Activated CD8-positive, alpha-beta T cell treated with anti-CD3 and anti-CD28 coated beads, Interleukin-2, amount 10 ng/mL, durations not matched to agents 7 days and 5 days (primary cell): ENCODE measurements around the gene PLXNA4. TPM values are rescaled to one million over a fixed set of nuclear protein-coding genes. Genes with fewer than 3 reads are reported as not detected.
A peak's percentile ranks its signal among the peaks of the same experiment; 100 is the strongest.

Source experiments
- ATAC-seq: fragments of 150-1000 bp; cut with Tn5 transposase; one replicate; pipeline ENCODE4 v1.10.0; 2021; ENCODE audit warnings: moderate library complexity
- CTCF ChIA-PET: fragments of 350-600 bp; sonication (Branson Sonifier 250); formaldehyde crosslinking; loops from one replicate; lab custom pipeline; 2021; ENCODE audit warnings: antibody characterized with exemption; lab: Charles Lee
- POLR2A ChIA-PET: fragments of 350-600 bp; sonication (Branson Sonifier 250); formaldehyde crosslinking; loops from one replicate; lab custom pipeline; 2021; ENCODE audit warnings: antibody characterized with exemption; lab: Charles Lee
- DNase-seq: peaks from one replicate; pipeline ENCODE4 v3.0.0-alpha.2; 2020
- H3K27ac Mint-ChIP-seq: one replicate; pipeline ENCODE4 v1.8.0; 2021; ENCODE audit warnings: mild to moderate bottlenecking, mixed read lengths
- H3K27me3 Mint-ChIP-seq: one replicate; pipeline ENCODE4 v1.8.0; 2021; ENCODE audit warnings: low read depth, mixed read lengths
- H3K36me3 Mint-ChIP-seq: one replicate; pipeline ENCODE4 v1.8.0; 2021; ENCODE audit warnings: low read depth, mixed read lengths
- H3K4me1 Mint-ChIP-seq: one replicate; pipeline ENCODE4 v1.8.0; 2021; ENCODE audit warnings: low read depth, mixed read lengths
- H3K4me3 Mint-ChIP-seq: one replicate; pipeline ENCODE4 v1.8.0; 2021; ENCODE audit warnings: mild to moderate bottlenecking, mixed read lengths
- H3K9me3 Mint-ChIP-seq: one replicate; pipeline ENCODE4 v1.8.0; 2022; ENCODE audit warnings: mixed read lengths; ENCODE audit not compliant: insufficient read depth
- total RNA-seq, 2 experiments: library from RNA; stranded (reverse); gene quantifications; one replicate each; pipeline ENCODE4 v1.2.3, GENCODE V29; 2021

Gene PLXNA4
- total RNA-seq, 2 experiments from 2014 or later: 45.4 to 47.2 TPM

DNA sequence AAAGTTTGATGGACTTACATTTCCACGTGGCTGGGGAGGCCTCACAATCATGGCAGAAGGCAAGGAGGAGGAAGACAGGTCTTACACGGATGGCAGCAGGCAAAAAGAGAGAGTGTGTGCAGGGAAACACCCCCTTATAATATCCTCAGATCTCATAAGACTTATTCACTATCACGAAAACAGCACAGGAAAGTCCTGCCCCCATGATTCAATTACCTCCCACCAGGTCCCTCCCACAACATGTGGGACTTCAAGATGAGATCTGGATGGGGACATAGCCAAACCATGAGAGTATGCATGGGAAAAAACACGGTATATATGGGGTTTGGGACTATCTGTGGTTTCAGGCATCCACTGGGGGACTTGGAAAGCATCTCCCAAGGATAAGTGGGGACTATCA lies 78.0 kb downstream of the PLXNA4 start:
- H3K36me3 Mint-ChIP-seq: peaks cover 38% of the 10 kb centered on the region
- no peak overlapping the region for H3K27ac Mint-ChIP-seq
- H3K4me3 Mint-ChIP-seq: no peak overlapping the region
- ATAC-seq (no peak), DNase-seq (no peak)
- ChIA-PET POLR2A (no interaction called here), CTCF (interaction anchor here (1.0 kb wide), 1 partner anchor 82 kb away, joined by 3 read pairs; no protein-coding TSS in a partner anchor)
- peaks cover 8% of the 10 kb centered on the region for H3K4me1 Mint-ChIP-seq
- peaks cover 2% of the 10 kb centered on the region for H3K27me3 Mint-ChIP-seq
- H3K9me3 Mint-ChIP-seq: no peaks in the 10 kb centered on the region

DNA sequence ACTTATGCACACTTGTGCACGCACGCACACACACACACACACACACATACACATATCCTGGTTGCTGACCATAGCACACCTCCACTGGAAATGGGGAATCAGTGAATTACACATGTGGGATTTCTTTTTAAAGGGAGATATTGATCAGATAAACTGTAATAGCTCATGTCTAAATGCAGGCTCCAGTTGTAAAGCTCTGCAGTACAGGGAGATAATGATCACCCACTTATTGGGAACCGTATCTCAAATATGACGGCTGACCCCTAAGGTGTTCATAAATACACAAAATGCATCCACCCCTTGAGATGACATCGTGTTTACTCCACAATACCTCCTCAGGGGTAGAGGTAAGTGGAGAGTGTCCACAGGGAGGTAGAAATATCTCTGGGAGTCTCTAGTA lies 79.2 kb downstream of the PLXNA4 start:
- H3K9me3 Mint-ChIP-seq: no peaks in the 10 kb centered on the region

DNA sequence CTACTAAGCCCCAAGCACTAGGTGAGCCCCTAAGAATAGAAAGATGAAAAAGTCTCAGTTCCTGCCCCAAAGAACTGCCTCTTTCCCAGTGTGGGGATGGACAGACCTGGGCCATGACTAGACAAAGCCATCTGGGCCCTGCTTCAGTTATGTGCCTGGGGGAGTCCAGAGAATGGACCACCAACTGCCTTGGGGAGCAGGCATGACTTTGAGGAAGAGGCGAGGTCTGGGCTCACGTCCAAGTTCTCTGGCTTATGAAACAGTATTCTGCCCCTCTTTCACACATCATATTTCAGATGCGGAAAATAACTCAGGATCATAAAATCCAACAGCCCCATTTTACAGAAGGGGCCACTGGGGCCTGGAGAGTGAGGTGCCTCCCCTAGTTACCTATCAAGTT lies 80.3 kb downstream of the PLXNA4 start:
- peaks cover 2% of the 10 kb centered on the region for H3K27me3 Mint-ChIP-seq
- ATAC-seq (no peak), DNase-seq (no peak)
- no peaks in the 10 kb centered on the region for H3K9me3 Mint-ChIP-seq
- peaks cover 25% of the 10 kb centered on the region for H3K4me1 Mint-ChIP-seq
- H3K36me3 Mint-ChIP-seq: peaks cover 42% of the 10 kb centered on the region
- ChIA-PET CTCF (interaction anchor here (1.6 kb wide), 1 partner anchor 10 kb away, joined by 4 read pairs; no protein-coding TSS in a partner anchor), POLR2A (no interaction called here)
- H3K27ac Mint-ChIP-seq: no peak overlapping the region
- no peak overlapping the region for H3K4me3 Mint-ChIP-seq

More for the DNA sequence above, 79.2 kb downstream of the PLXNA4 start:
- Mint-ChIP-seq H3K36me3 (peaks cover 38% of the 10 kb centered on the region), H3K27me3 (peaks cover 2% of the 10 kb centered on the region), H3K27ac (no peak overlapping the region), H3K4me3 (no peak overlapping the region), H3K4me1 (peaks cover 20% of the 10 kb centered on the region)
- POLR2A ChIA-PET: interaction anchor here (0.6 kb wide), 1 partner anchor 72 kb away, joined by 3 read pairs; no protein-coding TSS in a partner anchor
- DNase-seq (no peak), ATAC-seq (no peak)
- CTCF ChIA-PET: interaction anchor here (1.3 kb wide), 1 partner anchor 103 kb away, joined by 5 read pairs; no protein-coding TSS in a partner anchor

DNA sequence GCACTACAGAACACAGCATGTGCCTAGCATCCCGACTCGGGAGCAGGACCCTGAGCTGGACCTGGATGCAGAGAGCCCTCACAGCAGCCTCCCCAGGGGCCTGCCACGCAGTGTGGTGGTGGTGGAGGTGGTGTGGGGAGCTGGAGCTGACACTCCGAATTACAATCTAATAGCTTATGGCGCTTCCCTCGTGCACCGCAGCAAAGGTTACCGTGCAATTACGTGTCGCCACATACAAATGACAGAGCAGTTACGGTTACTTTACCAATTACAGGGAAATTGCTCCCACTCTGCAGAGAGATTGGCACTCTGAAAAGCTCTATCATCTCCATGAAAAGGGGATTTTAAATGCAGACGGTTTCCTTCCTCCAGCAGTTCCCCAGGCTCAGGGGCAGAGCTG lies 81.8 kb downstream of the PLXNA4 start:
- no peak overlapping the region for H3K27ac Mint-ChIP-seq
- ATAC-seq (no peak), DNase-seq (no peak)
- peaks cover 29% of the 10 kb centered on the region for H3K4me1 Mint-ChIP-seq
- ChIA-PET CTCF (interaction anchor here (1.6 kb wide), 1 partner anchor 9 kb away, joined by 4 read pairs; no protein-coding TSS in a partner anchor), POLR2A (no interaction called here)
- peaks cover 2% of the 10 kb centered on the region for H3K27me3 Mint-ChIP-seq
- H3K4me3 Mint-ChIP-seq: no peak overlapping the region
- no peaks in the 10 kb centered on the region for H3K9me3 Mint-ChIP-seq
- H3K36me3 Mint-ChIP-seq: peaks cover 44% of the 10 kb centered on the region

DNA sequence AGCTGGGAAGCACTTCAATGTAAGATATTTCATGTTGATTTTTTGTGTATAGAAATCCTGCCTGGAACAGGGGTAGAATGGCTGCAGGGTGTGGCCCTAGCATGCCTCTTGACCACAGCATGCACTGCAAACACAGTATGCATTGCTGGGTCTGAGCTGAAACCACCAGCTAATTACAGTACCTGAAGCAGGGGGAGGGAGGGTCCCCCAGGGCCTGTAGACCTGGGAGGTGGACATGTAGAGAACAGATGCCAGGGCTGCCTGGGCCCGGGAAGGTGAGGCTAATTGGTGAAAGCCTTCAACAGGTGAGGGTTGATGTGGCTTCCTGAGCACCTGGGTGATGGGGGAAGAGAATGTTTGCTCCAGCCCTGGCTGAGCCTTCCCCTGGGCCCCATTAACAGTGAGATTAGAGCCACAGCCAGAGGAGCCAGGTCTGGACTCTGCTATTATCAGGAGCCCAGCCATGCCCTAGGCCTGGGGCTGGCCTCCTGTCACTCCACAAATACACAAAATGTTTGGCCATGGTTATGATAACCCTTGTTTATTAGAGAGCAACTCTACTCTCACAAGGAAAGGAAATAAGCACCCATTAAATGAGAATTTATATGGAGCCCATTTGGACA lies 83.3 kb downstream of the PLXNA4 start:
- ATAC-seq (no peak), DNase-seq (no peak)
- Mint-ChIP-seq H3K4me3 (no peak overlapping the region), H3K36me3 (peaks cover 56% of the 10 kb centered on the region), H3K9me3 (peaks cover 6% of the 10 kb centered on the region), H3K27me3 (peaks cover 2% of the 10 kb centered on the region), H3K27ac (no peak overlapping the region), H3K4me1 (peaks cover 41% of the 10 kb centered on the region)
- CTCF ChIA-PET: no interaction called here
- POLR2A ChIA-PET: no interaction called here

DNA sequence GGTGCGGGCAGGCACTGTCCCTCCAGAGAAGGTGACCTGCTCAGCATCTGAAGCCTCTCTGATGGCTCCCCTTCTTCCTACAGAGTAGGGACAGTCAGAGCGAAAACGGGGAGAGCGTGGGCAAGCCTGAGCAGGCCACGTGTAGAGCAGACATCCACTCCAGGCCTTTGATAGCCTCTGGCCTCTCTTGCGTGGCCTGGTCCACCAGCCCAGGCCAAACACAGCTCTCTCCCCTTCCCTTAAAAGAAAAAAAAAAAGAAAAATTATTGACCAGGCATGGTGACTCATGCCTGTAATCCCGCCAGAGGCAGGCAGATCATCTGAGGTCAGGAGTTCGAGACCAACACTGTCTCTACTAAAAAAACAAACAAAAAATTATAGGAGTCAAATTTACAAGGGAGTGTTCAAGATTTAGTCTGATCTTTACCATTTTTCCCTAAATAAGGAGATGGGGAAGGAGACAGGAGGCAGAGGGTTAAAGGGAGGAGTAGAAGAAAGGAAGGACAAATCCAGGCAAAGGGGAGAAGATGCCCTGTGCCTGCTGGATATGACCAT lies 84.8 kb downstream of the PLXNA4 start:
- Mint-ChIP-seq H3K36me3 (peaks cover 64% of the 10 kb centered on the region), H3K27ac (peak overlapping the region; percentile 46), H3K9me3 (peaks cover 6% of the 10 kb centered on the region), H3K4me1 (peaks cover 55% of the 10 kb centered on the region), H3K4me3 (no peak overlapping the region), H3K27me3 (no peaks in the 10 kb centered on the region)
- POLR2A ChIA-PET: no interaction called here
- CTCF ChIA-PET: no interaction called here
- ATAC-seq (no peak), DNase-seq (no peak)

DNA sequence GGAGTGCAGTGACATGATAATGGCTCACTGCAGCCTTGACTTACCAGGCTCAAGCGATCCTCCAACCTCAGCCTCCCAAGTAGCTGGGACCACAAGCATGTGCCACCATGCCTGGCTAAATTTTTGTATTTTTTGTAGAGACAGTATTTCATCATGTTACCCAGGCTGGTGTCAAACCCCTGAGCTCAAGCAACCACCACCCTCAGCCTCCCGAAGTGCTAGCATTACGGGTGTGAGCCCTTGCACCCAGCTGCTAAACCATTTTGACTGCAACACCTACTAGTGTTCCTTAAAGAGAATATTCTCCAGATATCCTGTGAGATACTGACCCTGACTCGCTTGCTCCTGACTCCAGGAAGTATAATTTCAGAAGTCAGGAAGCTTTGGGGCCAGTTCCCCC lies 85.8 kb downstream of the PLXNA4 start:
- Mint-ChIP-seq H3K4me3 (no peak overlapping the region), H3K9me3 (peaks cover 6% of the 10 kb centered on the region), H3K27me3 (no peaks in the 10 kb centered on the region), H3K4me1 (peaks cover 65% of the 10 kb centered on the region), H3K27ac (no peak overlapping the region), H3K36me3 (peaks cover 68% of the 10 kb centered on the region)
- DNase-seq: no peak
- POLR2A ChIA-PET: no interaction called here
- no peak for ATAC-seq
- CTCF ChIA-PET: no interaction called here

DNA sequence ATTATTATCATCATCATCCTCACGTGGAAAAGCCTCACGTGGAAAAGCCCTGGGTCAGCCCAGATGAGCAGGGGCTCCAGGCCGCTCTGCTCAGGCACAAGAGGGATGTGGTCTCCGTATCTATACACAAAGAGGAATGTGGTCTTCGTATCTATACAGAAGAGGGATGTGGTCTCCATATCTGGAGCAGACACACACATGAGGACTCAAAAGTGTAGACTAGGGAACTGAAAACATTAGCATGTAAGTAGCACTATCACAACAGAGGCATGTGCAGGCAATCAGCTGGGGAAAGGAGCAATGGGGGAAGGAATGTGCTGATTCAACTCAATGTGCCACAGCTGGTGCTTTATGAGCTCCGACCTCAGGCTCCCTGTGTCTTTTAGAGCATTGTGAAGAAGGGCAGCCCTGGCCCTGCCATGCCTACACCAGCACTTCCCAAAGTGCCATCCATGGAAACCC lies 86.5 kb downstream of the PLXNA4 start:
- no peak for ATAC-seq
- H3K27ac Mint-ChIP-seq: no peak overlapping the region
- H3K27me3 Mint-ChIP-seq: no peaks in the 10 kb centered on the region
- POLR2A ChIA-PET: no interaction called here
- H3K4me1 Mint-ChIP-seq: peaks cover 72% of the 10 kb centered on the region
- H3K4me3 Mint-ChIP-seq: no peak overlapping the region
- H3K9me3 Mint-ChIP-seq: peaks cover 6% of the 10 kb centered on the region
- DNase-seq: no peak
- peaks cover 74% of the 10 kb centered on the region for H3K36me3 Mint-ChIP-seq
- CTCF ChIA-PET: no interaction called here

DNA sequence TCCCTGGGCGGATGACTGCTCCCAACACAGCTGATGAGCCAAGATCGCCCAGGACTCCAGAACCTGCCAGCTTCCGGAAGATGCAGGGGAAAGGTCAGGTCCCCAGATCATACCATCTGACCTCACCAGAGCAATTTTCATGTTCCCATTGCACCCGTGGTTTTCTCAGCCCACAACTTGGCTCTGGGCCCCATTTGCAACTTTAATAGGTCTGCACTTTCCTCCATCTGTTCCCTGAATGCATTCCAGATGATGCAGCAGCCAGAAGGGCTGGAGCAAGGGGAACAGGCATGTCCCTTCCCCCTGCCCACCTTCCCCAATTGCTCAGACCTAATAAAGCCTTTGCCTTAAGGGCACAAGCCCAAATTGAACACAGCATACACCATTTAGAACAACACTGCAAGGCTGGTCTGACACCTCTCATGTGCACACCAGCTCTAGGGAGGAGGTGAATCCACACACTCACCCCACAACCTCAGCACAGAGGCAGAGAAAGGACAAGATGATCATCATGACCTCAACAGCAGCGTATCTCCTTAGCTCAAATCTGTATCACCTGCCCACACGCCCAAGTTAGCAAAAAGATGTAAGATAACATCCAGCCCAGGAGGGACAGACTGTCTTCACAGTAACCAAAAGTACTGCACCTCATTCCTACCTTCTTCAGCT lies 87.5 kb downstream of the PLXNA4 start:
- DNase-seq: no peak
- peaks cover 6% of the 10 kb centered on the region for H3K9me3 Mint-ChIP-seq
- ChIA-PET POLR2A (no interaction called here), CTCF (interaction anchor here (1.4 to 2.1 kb wide), 2 partner anchors 92 to 94 kb away, joined by 4 to 9 read pairs; no protein-coding TSS in a partner anchor)
- no peaks in the 10 kb centered on the region for H3K27me3 Mint-ChIP-seq
- H3K4me3 Mint-ChIP-seq: no peak overlapping the region
- H3K4me1 Mint-ChIP-seq: peaks cover 82% of the 10 kb centered on the region
- H3K36me3 Mint-ChIP-seq: peaks cover 82% of the 10 kb centered on the region
- ATAC-seq: no peak
- H3K27ac Mint-ChIP-seq: peak overlapping the region; percentile 37

DNA sequence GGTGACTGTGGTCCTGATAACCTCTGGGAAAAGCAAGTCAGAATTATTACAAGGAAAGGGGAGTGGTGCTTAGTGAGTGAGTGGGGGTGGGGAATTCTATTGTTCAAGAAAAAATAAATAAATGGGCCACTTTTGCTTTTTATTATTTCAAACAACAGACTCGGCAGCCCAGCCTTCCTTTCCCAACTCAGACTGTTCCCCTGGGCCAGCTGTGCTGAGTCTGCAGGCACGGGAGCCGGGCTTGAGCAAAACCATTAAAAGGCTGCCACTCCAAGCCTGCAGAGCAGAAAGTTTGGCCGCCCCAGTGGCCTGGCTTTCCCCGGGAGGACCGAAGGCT lies 90.0 kb downstream of the PLXNA4 start:
- H3K36me3 Mint-ChIP-seq: peaks cover 77% of the 10 kb centered on the region
- POLR2A ChIA-PET: no interaction called here
- ATAC-seq: no peak
- no peak overlapping the region for H3K4me3 Mint-ChIP-seq
- CTCF ChIA-PET: interaction anchor here (0.8 to 1.7 kb wide), 5 partner anchors 9 to 94 kb away, joined by 3 to 7 read pairs (median 5); no protein-coding TSS in a partner anchor
- H3K9me3 Mint-ChIP-seq: peaks cover 6% of the 10 kb centered on the region
- peak overlapping the region; percentile 90 for H3K27ac Mint-ChIP-seq
- DNase-seq: no peak
- H3K4me1 Mint-ChIP-seq: peaks cover 74% of the 10 kb centered on the region
- no peaks in the 10 kb centered on the region for H3K27me3 Mint-ChIP-seq

DNA sequence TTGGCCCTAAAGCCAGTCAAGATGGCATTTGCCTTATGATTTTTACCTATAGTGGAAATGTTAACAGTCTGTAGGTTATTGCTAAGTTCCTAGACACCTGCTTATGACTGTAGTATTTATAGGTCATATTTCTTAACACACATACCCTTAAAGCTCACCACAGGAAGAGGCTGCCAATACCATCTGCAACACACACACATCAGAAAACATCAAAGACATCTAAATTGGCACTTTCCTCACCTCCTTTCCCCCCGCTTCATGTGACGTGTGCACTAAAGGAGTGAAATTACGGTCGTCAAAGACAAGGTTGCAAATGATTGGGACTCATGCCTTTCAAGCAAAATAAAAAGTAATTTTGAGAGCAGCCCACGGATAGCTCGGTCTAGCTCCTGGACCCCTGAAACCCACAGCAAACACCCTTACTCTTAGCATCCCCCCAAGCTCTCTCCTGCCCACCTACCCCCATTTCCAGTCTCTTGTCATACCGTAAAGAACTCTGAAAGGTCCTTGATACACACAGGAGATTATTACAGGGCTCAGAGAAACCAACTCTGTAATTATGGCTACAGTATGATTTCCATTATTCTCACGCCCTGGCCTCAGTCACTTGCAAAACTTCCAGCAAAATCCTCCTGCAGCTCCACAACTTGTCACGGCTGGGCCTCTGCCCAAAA lies 90.5 kb downstream of the PLXNA4 start:
- peak overlapping the region; percentile 90 for H3K27ac Mint-ChIP-seq
- peak; percentile 73 for DNase-seq
- H3K4me3 Mint-ChIP-seq: peak overlapping the region; percentile 27
- peak; percentile 87 for ATAC-seq
- H3K36me3 Mint-ChIP-seq: peaks cover 73% of the 10 kb centered on the region
- H3K4me1 Mint-ChIP-seq: peaks cover 71% of the 10 kb centered on the region
- ChIA-PET POLR2A (no interaction called here), CTCF (interaction anchor here (0.8 to 1.7 kb wide), 7 partner anchors 9 to 95 kb away, joined by 3 to 7 read pairs (median 4); no protein-coding TSS in a partner anchor)
- no peaks in the 10 kb centered on the region for H3K27me3 Mint-ChIP-seq
- peaks cover 6% of the 10 kb centered on the region for H3K9me3 Mint-ChIP-seq
